Thyroid gland (tissue), 4 donors: ENCODE data around the gene PRRT1B.

ENCODE experiments used
- POLR2A ChIP-seq, 2 donors: fragments of 450-650 bp; IDR thresholded peaks; one replicate each; pipeline ENCODE4 v1.6.1; 2017; ENCODE audit warnings: antibody characterized with exemption in 2 of 2, mild to moderate bottlenecking in 2 of 2, moderate library complexity in 1 of 2
- TF ChIP-seq, protein P1 (sequence below), 6 experiments: fragments of 200-600 bp in 3 of 6; fragments of 450-650 bp in 3 of 6; sonication (generic) in 3 of 6; IDR thresholded peaks; one replicate each; pipeline ENCODE4 v1.5.1; 2016 to 2019; ENCODE audit warnings: antibody characterized with exemption in 6 of 6, mild to moderate bottlenecking in 2 of 6, inconsistent platforms in 1 of 6, moderate library complexity in 1 of 6

DNA sequence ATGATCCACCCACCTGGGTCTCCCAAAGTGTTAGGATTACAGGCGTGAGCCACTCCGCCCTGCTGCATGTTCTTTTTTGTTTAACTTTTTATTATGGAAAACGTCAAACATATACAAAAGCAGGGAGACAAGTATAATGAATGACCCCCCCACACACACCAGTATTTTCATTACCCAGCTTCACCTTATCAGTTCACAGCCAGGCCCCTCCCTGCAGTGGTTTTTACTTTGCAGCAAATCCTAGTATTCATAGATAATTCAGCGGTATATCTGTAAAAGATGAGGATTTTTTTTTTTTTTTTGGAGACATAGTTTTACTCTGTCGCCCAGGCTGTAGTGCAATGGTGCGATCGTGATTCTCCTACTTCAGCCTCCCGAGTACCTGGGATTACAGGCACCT lies 40.3 kb upstream of the PRRT1B start:
- TF ChIP-seq, protein P1, sequence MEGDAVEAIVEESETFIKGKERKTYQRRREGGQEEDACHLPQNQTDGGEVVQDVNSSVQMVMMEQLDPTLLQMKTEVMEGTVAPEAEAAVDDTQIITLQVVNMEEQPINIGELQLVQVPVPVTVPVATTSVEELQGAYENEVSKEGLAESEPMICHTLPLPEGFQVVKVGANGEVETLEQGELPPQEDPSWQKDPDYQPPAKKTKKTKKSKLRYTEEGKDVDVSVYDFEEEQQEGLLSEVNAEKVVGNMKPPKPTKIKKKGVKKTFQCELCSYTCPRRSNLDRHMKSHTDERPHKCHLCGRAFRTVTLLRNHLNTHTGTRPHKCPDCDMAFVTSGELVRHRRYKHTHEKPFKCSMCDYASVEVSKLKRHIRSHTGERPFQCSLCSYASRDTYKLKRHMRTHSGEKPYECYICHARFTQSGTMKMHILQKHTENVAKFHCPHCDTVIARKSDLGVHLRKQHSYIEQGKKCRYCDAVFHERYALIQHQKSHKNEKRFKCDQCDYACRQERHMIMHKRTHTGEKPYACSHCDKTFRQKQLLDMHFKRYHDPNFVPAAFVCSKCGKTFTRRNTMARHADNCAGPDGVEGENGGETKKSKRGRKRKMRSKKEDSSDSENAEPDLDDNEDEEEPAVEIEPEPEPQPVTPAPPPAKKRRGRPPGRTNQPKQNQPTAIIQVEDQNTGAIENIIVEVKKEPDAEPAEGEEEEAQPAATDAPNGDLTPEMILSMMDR (IDR thresholded peaks at IDR 0.05) = no peak
- no peak for TF ChIP-seq POLR2A (IDR thresholded peaks at IDR 0.05)
